Inferior parietal cortex (tissue), 1 donor: ENCODE results near the gene C1orf216.
"Not testable (repeated sequence)": the region's sequence is repeated elsewhere in the genome, so short reads cannot be mapped to it uniquely, and the experiment has no call there.

ENCODE experiments used
- DNase-seq: peaks from one replicate; pipeline ENCODE4 v3.0.0-alpha.2; 2016; ENCODE audit errors: extremely low spot score

The C1orf216 gene

DNA sequence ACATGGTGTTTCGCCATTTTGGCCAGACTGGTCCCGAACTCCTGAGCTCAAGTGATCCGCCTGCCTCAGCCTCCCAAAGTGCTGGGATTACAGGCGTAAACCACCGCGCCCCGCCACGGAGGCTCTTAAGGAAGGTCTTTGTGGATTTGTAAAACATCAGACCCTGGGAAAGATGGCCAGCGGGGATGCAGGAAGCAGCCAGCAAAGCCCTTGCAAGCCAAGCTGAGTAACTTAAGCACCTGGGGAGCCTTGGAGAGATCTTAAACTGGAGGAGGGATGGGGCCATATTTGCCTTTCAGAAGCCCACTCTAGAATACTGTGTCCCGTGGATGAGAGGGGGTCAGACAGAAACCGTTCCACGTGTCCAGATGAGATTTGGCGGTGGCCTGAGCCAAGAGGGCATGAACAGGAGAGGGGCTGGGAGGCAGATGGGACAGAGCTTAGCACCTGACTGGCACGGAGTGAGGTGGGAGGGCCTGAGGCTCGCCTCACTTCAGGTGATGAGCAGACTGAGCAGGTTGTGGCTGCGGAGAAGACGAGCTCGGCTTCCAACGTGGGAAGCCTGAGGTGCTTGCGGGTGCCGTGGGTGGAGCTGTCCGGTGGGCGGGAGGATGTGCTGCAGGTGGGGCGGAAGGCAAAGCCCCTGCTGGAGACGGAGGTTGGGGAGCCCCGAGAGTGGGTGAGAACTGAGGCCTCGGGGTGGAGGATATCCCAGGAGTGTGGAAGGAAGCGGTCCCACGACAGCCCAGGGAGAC is 11.7 kb downstream of the C1orf216 start:
- no peak for DNase-seq

DNA sequence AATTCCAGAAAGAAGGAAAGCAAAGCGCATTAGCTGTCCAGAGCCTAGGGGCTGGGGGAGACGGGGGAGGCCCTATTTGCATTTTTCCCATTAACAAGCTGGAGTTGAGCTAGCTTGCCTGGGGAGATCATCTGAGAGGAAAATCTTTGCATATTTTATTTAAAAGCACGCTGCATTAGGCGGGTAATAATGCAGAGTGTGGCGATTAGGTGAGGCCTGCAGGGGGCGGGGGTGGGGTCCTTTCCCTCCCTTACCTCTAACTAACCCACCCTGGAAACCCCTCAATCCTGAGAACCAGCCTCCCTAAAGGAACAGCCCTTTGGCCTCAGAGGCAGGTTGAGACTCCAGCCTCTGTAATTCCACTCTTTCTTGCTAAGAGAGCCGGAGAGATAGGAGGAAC is 16.2 kb downstream of the C1orf216 start:
- no peak for DNase-seq

DNA sequence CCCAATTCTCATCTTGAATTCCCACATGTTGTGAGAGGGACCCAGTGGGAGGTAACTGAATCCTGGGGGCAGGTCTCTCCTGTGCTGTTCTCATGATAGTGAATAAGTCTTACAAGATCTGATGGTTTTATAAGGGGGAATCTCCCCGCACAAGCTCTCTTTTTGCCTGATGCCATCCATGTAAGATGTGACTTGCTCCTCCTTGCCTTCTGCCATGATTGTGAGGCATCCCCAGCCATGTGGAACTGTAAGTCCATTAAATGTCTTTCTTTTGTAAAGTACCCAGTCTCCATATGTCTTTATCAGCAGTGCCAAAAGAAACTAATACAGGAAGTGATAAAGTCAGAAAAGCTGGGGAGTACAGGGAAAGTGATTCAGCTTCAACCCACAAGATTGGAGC is 19.5 kb downstream of the C1orf216 start:
- not testable (repeated sequence) for DNase-seq

DNA sequence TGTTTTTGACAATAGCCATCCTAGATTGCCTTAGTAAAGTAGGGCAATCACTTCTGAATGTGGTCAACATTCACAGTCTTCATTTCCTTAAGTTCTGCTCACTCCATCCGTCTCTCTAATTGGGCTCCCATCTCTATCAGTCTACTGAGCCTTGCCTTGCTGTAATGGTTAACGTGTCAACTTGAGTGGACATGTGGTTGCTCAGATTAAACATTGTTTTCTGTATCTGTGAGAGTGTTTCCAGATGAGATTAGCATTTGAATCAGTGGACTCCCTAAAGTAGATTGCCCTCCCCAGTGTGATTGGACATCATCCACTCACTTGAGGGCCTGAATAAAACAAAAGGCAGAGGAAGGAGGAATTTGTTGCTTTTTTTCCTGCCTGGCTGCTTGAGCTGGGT is 26.4 kb downstream of the C1orf216 start:
- no peak for DNase-seq

DNA sequence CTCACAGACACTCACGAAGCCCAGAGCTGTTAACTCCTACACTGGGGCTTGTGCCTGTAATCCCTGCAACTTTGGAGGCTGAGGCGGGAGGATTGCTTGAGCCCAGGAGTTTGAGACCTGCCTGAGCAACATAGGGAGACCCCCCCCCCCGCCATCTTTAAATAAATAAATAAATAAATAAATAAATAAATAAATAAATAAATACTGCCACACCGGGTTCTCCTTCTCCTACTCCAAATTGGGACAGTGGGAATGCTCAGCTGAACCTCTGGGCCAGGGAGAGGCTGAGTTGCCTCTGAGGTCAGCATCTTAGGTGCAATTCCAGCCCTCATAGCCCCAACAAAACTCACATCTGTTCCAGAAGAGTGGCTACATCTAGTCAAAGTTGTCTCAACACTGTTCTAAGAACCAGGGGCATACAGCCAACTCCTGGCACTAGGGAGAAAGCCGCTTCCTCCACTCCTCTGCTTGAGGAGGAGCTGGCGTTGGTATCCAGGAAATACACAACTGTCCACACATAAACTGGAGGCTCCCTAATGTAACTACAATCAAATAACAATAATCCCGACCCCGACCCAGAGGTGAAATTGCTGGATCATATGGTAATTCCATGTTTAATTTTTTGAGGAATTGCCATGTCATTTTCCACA is 27.0 kb downstream of the C1orf216 start:
- no peak for DNase-seq

DNA sequence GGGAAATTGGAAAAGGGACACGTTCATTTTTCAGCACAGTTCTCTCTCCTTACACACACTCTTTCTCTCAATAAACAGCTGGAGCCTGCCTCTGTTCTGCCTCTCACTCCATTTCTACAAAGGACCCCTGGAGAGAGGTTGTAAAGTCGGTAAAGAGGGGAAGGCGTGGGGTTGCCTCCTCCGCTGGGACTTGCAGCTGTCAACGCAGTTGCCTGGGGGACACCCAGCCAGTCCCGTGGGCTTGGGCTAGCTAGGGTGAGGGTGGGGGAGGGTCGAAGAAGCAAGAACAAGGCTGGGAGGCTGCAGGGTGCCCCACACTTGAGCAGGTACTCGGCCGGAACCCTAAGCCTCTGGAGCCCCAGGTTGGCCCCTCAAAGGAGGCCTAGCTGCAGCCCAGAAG is 27.6 kb downstream of the C1orf216 start:
- no peak for DNase-seq

DNA sequence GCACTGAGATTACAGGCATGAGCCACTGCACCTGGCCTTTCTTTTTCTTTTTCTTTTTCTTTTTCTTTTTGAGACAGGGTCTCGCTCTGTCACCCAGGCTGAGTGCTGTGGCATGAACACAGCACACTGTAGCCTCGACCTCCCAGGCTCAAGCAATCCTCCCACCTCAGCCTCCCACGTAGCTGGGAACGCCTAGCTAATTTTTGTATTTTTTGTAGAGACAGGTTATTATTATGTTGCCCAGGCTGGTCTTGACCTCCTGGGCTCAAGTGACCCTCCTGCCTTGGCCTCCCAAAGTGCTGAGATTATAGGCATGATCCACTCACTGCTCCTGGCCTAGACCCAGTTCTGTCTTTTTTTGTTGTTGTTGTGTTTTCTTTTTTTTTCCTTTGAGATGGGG is 28.6 kb downstream of the C1orf216 start:
- not testable (repeated sequence) for DNase-seq

DNA sequence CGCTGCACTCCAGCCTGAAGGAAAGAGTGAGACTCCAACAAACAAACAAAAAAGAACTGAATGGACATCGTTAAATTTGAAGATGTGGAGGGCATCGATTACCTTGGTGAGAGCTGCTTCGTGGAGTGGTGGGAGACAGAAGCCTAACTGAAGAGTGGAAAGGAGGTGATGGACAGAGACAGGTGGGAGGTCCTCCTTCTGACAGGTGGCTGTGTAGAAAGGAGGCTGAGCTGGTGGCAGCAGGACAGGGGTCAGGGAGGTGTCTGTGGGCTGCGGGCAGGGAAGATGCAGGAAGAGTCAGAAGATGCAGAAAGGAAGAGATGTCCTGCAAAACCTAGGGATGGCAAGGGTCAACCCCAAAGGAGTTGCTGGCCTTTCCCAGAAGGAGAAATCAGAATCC is 30.5 kb downstream of the C1orf216 start:
- no peak for DNase-seq

DNA sequence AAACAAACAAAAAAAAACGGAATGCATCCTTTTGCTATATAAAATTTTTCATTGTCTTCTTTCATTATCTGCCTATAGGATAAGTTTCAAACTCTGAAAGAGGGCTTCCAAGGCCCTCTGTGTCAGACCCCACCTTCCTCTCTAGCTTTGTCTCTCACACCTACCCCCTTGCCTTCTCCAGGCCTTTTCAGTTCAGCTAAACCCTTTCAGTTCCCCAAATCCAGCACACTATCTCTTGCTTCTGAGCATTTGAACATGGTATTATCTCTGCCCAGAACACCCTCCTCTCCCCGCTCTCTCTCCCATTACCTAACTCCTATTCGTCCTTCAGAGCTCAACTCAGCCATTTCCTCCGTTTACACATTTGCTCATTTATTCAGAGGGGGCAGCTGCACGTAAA is 35.7 kb downstream of the C1orf216 start:
- DNase-seq, result no peak

DNA sequence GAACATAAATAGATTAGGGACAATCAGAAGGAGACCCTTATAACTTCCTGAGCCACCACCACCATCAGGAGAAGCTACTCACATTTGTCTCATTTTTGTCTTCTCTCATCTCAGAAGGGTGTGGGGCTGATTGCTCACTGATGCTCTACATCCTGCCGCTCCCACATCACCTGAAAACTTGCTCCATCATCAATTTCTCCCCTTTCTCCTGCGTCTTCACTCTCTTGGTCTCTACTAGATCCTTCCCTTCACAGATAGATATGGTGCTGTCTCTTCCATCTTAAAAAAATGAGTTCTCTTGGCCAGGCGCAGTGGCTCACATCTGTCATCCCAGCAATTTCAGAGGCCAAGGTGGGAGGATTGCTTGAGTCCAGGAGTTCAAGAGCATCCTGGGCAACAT is 38.4 kb downstream of the C1orf216 start:
- DNase-seq, result no peak

DNA sequence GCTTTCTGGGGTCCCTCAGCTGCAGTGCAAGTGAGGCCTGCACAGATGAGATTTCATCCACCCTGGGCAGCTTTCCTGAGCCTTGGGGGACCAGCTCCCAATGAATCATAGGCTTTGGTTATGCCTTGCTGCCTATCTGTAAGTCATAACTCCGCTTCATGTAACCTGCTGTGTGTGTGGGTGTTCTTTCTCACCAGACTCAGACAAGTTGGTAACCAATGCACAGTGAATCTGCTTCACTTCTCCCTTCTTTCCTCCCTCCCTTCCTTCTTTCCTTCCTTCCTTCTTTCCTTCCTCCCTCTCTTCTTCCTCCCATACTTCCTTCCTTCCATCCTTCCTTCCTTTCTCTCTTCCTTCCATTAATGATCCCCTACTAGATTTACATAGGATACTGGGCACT is 42.9 kb downstream of the C1orf216 start:
- no peak for DNase-seq

DNA sequence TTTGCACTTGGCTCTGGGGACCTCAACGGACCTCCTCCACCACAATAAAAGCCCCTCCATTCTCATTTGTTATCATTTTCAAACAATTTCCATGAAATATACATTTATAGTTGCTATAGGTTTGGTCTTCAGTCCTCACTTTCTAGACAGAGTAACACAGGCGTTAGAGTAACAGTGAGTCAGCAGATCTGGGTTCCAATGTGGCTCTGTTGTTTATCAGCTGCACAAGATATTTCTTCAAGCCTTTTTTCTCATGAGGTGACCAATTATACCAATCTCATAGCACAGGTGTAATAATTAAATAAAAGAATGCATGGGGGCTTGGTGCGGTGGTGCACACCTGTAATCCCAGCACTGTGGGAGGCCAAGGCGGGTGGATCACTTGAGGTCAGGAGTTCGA is 44.6 kb downstream of the C1orf216 start:
- DNase-seq, result no peak

DNA sequence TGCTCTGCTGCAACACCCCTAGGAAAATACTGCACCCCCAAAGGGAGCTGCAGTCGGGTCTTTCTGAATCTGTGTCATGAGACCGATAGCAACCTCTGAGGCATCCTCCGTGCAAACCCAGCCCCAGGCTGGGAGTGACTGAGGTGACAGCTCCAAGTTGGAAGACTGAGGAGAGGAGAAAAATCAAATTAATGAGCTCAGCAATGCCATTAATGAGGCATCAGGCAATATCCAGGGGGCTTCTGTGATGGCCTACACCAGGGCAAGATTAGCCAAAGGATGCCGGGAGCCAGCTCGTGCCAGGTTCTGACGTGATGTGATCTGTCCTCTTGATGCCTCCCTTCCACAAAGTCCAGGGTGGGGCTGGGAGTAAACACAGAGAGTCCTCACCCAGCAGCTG is 46.6 kb downstream of the C1orf216 start:
- DNase-seq, result no peak

DNA sequence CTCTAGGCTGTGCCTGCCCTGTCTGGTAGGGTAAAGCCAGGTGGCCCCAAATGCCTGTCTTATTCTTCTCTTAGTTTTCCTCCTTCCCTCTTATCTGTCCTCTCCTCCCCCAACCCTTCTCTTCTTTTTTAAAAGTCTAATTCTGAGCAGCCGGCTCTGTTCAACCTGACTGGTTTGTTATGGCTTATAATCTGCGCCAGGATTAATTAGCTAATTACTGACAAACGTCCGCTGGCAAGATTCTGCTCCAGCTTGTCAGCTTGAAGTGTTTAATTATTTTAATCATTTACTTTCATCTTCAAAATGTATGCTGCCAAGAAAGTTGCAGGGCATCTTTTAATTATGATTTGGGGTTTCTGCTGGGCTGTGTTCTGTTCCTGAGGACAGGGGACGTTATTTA is 50.2 kb downstream of the C1orf216 start:
- no peak for DNase-seq

DNA sequence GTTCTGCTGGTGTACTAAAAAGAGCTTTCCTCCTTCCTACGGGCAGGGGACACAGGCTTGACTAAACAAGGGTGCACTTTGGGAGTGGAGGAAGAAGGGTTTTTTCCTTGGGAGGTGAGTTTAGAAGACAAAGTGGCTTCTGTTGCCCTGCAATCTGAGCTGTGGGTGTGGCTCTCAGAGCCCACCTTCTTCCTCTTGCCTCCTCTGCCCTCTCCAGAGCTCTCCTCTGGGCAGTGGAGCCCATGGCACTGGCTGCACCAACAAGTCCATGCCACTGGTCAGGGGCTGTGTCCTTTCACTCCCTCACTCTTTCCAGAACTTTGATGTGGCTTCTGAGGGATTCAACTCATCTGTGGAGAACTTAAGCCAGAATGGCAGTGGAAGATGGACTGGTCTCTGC is 51.8 kb downstream of the C1orf216 start:
- no peak for DNase-seq

DNA sequence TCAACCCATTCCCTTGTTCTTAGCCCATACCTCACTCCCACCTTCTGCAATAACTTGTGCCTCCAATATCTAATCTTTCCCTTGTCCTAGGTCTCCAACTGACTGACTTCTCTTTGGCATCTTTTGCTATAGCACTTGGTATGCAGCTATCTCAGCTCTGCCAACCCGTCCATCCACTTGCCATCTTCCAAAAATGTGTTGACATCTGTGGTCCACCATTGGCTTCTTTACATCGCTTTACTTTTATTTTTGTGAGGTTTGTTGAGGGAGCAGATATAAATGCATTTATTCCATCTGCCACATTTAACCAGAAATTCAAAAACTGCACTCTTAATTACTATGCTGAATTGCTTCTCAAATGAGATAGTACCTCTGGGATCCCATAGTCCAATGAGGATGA is 52.5 kb downstream of the C1orf216 start:
- DNase-seq, result no peak
